ENCODE results near the gene SP100.
"Not testable (repeated sequence)": the region's sequence is repeated elsewhere in the genome, so short reads cannot be mapped to it uniquely, and the experiment has no call there.

DNA sequence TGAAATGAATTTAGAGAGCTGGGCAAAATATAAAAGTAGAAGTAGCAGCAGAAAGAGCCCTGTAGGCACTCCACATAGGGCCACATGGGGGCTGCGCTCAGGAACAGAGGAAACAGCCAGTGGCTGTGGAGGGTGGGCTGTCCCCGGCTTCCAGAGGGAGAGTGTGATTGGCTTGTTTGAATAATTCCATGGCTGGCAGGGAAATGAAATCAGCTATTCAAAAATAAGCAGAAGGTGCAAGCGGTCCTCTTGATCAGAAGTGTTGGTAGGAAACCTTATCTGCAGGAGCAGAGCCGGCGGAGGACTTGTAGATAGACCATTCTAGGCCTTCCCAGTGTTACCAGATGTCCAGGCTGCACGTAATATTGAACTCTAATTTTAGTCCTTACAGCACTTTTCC, 17.3 kb upstream of the SP100 start:
- TF ChIP-seq, protein P1, sequence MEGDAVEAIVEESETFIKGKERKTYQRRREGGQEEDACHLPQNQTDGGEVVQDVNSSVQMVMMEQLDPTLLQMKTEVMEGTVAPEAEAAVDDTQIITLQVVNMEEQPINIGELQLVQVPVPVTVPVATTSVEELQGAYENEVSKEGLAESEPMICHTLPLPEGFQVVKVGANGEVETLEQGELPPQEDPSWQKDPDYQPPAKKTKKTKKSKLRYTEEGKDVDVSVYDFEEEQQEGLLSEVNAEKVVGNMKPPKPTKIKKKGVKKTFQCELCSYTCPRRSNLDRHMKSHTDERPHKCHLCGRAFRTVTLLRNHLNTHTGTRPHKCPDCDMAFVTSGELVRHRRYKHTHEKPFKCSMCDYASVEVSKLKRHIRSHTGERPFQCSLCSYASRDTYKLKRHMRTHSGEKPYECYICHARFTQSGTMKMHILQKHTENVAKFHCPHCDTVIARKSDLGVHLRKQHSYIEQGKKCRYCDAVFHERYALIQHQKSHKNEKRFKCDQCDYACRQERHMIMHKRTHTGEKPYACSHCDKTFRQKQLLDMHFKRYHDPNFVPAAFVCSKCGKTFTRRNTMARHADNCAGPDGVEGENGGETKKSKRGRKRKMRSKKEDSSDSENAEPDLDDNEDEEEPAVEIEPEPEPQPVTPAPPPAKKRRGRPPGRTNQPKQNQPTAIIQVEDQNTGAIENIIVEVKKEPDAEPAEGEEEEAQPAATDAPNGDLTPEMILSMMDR (IDR thresholded peaks at IDR 0.05): not testable (repeated sequence)
- TF ChIP-seq POLR2A (IDR thresholded peaks at IDR 0.05): not testable (repeated sequence)

Data from uterus (tissue), 2 donors.